Mucosa of descending colon (tissue), 3 donors: ENCODE data around the gene LDLRAD2. TPM values are rescaled to one million over a fixed set of nuclear protein-coding genes. Genes with fewer than 3 reads are reported as not detected.

Source experiments
- ATAC-seq: fragments of 200-7000 bp; cut with Tn5 transposase; one replicate; pipeline ENCODE4 v1.9.1; 2020; ENCODE audit warnings: mild to moderate bottlenecking, moderate library complexity
- DNase-seq, 3 donors: peaks; one replicate each; pipeline ENCODE4 v3.0.0-alpha.2; 2020
- H3K36me3 ChIP-seq: fragments of 200-600 bp; one replicate; pipeline ENCODE4 v1.8.0; 2021; ENCODE audit warnings: low read depth, mild to moderate bottlenecking
- H3K4me1 ChIP-seq: fragments of 200-600 bp; one replicate; pipeline ENCODE4 v1.8.0; 2021; ENCODE audit warnings: low read depth, mild to moderate bottlenecking
- H3K4me3 ChIP-seq: fragments of 200-600 bp; one replicate; pipeline ENCODE4 v1.8.0; 2021; ENCODE audit warnings: mild to moderate bottlenecking
- H3K9me3 ChIP-seq: fragments of 200-600 bp; one replicate; pipeline ENCODE4 v1.8.0; 2021; ENCODE audit warnings: mild to moderate bottlenecking
- CTCF ChIP-seq: fragments of 200-600 bp; IDR thresholded peaks from one replicate; pipeline ENCODE4 v1.8.0; 2022; ENCODE audit warnings: antibody characterized with exemption, mild to moderate bottlenecking
- intact Hi-C, 2 donors: fragments of 100-400 bp; cut with DNase I in 1 of 2; cut with micrococcal nuclease in 1 of 2; formaldehyde crosslinking; loops; one replicate each; pipeline versions ENCODE4 v1.11.0 to v1.11.1; 2022; cut with DNase I, micrococcal nuclease
- total RNA-seq, 3 donors: library from RNA; stranded (reverse); fragmentation: NEBNext Ultra II Directional in 2 of 3; extraction: Animal tissue kit (Norgen Biotek cat#: 25700) in 2 of 3; gene quantifications; one replicate each; pipeline versions ENCODE4 v1.2.1 to v1.2.4, GENCODE V29; 2021 to 2023
- donor health status: DM: no; HTN: no; CAD: no; lungs with moderate emphysema.
- donor health status: DM: no; HTN: no; CAD: no.
- donor health status: DM: no; HTN: yes; CAD: no.

LDLRAD2 gene
- total RNA-seq, 3 donors from 2014 or later = 0.09 to 0.27 (median 0.19) TPM

GRCh38 chr1:21795075-21795474 lies 17.0 kb upstream of the LDLRAD2 start:
- H3K4me1 ChIP-seq = no peaks in the 10 kb centered on the region
- H3K36me3 ChIP-seq = no peaks in the 10 kb centered on the region
- intact Hi-C loops = no loop called here
- DNase-seq = no peak
- TF ChIP-seq CTCF = no peak
- ATAC-seq = no peak
- no peak overlapping the region for H3K4me3 ChIP-seq
- no peaks in the 10 kb centered on the region for H3K9me3 ChIP-seq

GRCh38 chr1:21799730-21800129 lies 12.3 kb upstream of the LDLRAD2 start:
- DNase-seq (no peak), ATAC-seq (no peak)
- no peaks in the 10 kb centered on the region for H3K4me1 ChIP-seq
- no peak overlapping the region for H3K4me3 ChIP-seq
- intact Hi-C loops = no loop called here
- no peaks in the 10 kb centered on the region for H3K9me3 ChIP-seq
- no peaks in the 10 kb centered on the region for H3K36me3 ChIP-seq
- TF ChIP-seq CTCF = no peak

GRCh38 chr1:21801100-21801499 lies 11.0 kb upstream of the LDLRAD2 start:
- TF ChIP-seq CTCF = no peak

GRCh38 chr1:21804536-21804935 lies 7.5 kb upstream of the LDLRAD2 start:
- no peak for ATAC-seq
- no peak for TF ChIP-seq CTCF
- intact Hi-C loops = no loop called here

More at GRCh38 chr1:21801100-21801499, 11.0 kb upstream of the LDLRAD2 start:
- intact Hi-C loops = no loop called here
- no peak for ATAC-seq
- no peaks in the 10 kb centered on the region for H3K4me1 ChIP-seq
- no peaks in the 10 kb centered on the region for H3K36me3 ChIP-seq
- H3K9me3 ChIP-seq = no peaks in the 10 kb centered on the region
- H3K4me3 ChIP-seq = no peak overlapping the region
- DNase-seq = no peak

GRCh38 chr1:21813542-21813941 lies 1.5 kb downstream of the LDLRAD2 start:
- H3K4me1 ChIP-seq = no peaks in the 10 kb centered on the region
- H3K36me3 ChIP-seq = no peaks in the 10 kb centered on the region
- ATAC-seq (no peak), DNase-seq (no peak)
- no peak for TF ChIP-seq CTCF
- no peak overlapping the region for H3K4me3 ChIP-seq
- intact Hi-C loops = no loop called here
- no peaks in the 10 kb centered on the region for H3K9me3 ChIP-seq

More at GRCh38 chr1:21804536-21804935, 7.5 kb upstream of the LDLRAD2 start:
- DNase-seq = no peak
- Histone ChIP-seq H3K4me1 (no peaks in the 10 kb centered on the region), H3K4me3 (no peak overlapping the region), H3K36me3 (no peaks in the 10 kb centered on the region), H3K9me3 (no peaks in the 10 kb centered on the region)
